ENCODE measurements around the gene OIT3. TPM values are rescaled to one million over a fixed set of nuclear protein-coding genes. Genes with fewer than 3 reads are reported as not detected.

The OIT3 gene
- total RNA-seq, 1 donor from 2014 or later = not detected

DNA sequence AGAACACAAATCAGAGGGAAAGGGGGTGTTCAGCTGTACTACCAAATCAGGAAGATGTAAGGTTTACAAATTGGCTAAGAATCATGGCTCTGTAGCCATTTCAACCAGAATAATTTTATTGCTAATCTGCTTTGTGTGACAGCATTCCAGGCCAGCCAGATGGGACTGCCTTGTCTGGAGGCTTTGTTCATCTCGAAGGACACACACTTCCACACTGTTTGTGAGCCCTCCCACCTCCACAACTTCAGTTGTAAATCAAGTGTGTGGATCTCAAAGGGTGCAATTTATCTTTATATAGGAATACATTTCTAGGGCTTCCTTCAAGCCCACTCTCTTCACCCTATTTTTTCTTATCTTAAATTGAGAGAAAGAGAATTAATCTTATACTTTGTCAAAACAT, 6.9 kb upstream of the OIT3 start:
- TF ChIP-seq, protein P1, sequence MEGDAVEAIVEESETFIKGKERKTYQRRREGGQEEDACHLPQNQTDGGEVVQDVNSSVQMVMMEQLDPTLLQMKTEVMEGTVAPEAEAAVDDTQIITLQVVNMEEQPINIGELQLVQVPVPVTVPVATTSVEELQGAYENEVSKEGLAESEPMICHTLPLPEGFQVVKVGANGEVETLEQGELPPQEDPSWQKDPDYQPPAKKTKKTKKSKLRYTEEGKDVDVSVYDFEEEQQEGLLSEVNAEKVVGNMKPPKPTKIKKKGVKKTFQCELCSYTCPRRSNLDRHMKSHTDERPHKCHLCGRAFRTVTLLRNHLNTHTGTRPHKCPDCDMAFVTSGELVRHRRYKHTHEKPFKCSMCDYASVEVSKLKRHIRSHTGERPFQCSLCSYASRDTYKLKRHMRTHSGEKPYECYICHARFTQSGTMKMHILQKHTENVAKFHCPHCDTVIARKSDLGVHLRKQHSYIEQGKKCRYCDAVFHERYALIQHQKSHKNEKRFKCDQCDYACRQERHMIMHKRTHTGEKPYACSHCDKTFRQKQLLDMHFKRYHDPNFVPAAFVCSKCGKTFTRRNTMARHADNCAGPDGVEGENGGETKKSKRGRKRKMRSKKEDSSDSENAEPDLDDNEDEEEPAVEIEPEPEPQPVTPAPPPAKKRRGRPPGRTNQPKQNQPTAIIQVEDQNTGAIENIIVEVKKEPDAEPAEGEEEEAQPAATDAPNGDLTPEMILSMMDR (IDR thresholded peaks at IDR 0.05; ENCODE audit: borderline replicate concordance) = no peak
- Histone ChIP-seq H3K27ac (replicated peaks) (peak overlapping the region; percentile 23), H3K36me3 (peaks cover 20% of the 10 kb centered on the region), H3K4me1 (peaks cover 12% of the 10 kb centered on the region), H3K27me3 (ENCODE audit: low read depth) (no peaks in the 10 kb centered on the region), H3K9me3 (replicated peaks) (no peaks in the 10 kb centered on the region), H3K4me3 (no peak overlapping the region)
- intact Hi-C loops (cut with micrococcal nuclease) = no loop called here
- DNase-seq = no peak

- DNase-seq = no peak
- Histone ChIP-seq H3K27ac (replicated peaks) (peak overlapping the region; percentile 23), H3K4me1 (peaks cover 14% of the 10 kb centered on the region), H3K36me3 (peaks cover 20% of the 10 kb centered on the region), H3K4me3 (peak overlapping the region; percentile 23), H3K9me3 (replicated peaks) (no peaks in the 10 kb centered on the region), H3K27me3 (ENCODE audit: low read depth) (no peaks in the 10 kb centered on the region)
- intact Hi-C loops (cut with micrococcal nuclease) = no loop called here
- TF ChIP-seq, protein P1 (IDR thresholded peaks at IDR 0.05; ENCODE audit: borderline replicate concordance) = no peak
These were observed 6.5 kb upstream of the OIT3 start for GRCh38 chr10:72887043-72887442.

GRCh38 chr10:72888151-72888638, 5.3 kb upstream of the OIT3 start:
- H3K4me3 ChIP-seq = no peak overlapping the region
- peaks cover 20% of the 10 kb centered on the region for H3K36me3 ChIP-seq
- H3K9me3 ChIP-seq (replicated peaks) = no peaks in the 10 kb centered on the region
- no peak overlapping the region for H3K27ac ChIP-seq (replicated peaks)
- intact Hi-C loops (cut with micrococcal nuclease) = no loop called here
- H3K4me1 ChIP-seq = peaks cover 23% of the 10 kb centered on the region
- DNase-seq = no peak
- H3K27me3 ChIP-seq (ENCODE audit: low read depth) = no peaks in the 10 kb centered on the region
- TF ChIP-seq, protein P1 (IDR thresholded peaks at IDR 0.05; ENCODE audit: borderline replicate concordance) = no peak

DNA sequence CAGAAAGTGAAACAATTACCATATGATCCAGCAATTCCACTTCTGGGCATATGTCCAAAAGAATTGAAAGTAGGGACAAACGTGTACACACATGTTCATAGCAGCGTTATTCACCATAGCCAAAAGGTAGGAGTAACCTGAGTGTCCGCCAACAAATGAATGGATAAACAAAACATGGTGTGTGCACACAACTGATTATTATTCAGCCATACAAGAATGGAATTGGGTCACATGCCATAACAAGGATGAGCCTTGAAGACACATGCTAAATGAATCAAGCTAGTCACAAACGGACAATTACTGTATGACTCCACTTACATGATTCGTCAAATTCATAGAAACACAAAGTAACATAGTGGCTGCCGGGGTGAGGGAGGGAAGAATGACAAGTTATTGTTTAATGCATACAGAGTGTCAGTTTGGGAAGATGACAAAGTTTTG, 4.1 kb upstream of the OIT3 start:
- H3K4me3 ChIP-seq = no peak overlapping the region

GRCh38 chr10:72890086-72890485, 3.5 kb upstream of the OIT3 start:
- Histone ChIP-seq H3K27me3 (ENCODE audit: low read depth) (no peaks in the 10 kb centered on the region), H3K27ac (replicated peaks) (no peak overlapping the region), H3K4me1 (peaks cover 23% of the 10 kb centered on the region), H3K9me3 (replicated peaks) (no peaks in the 10 kb centered on the region), H3K4me3 (no peak overlapping the region), H3K36me3 (peaks cover 13% of the 10 kb centered on the region)
- no peak for DNase-seq
- intact Hi-C loops (cut with micrococcal nuclease) = no loop called here
- TF ChIP-seq, protein P1 (IDR thresholded peaks at IDR 0.05; ENCODE audit: borderline replicate concordance) = no peak

More for the DNA sequence above, 4.1 kb upstream of the OIT3 start:
- no peak for DNase-seq
- no peaks in the 10 kb centered on the region for H3K27me3 ChIP-seq (ENCODE audit: low read depth)
- intact Hi-C loops (cut with micrococcal nuclease) = no loop called here
- no peak overlapping the region for H3K27ac ChIP-seq (replicated peaks)
- peaks cover 14% of the 10 kb centered on the region for H3K36me3 ChIP-seq
- H3K9me3 ChIP-seq (replicated peaks) = no peaks in the 10 kb centered on the region
- TF ChIP-seq, protein P1 (IDR thresholded peaks at IDR 0.05; ENCODE audit: borderline replicate concordance) = no peak
- H3K4me1 ChIP-seq = peaks cover 23% of the 10 kb centered on the region

Data from left ventricle myocardium inferior (tissue), 1 donor.